DOHH2 (cell line): ENCODE results near the gene MR1.

Experiments
- H3F3A ChIP-seq: fragments of 200-600 bp; sonication (generic), shearing (Covaris generic); 2 replicates; pipeline ENCODE4 v1.6.0; 2016; ENCODE audit warnings: antibody characterized with exemption, mild to moderate bottlenecking; ENCODE audit not compliant: control insufficient read depth, insufficient read depth
- H3K27ac ChIP-seq: fragments of 200-600 bp; sonication (generic); 2 replicates; pipeline ENCODE4 v1.5.1; 2014; ENCODE audit warnings: low read depth, mild to moderate bottlenecking, low read length, moderate library complexity
- H3K27me3 ChIP-seq: fragments of 200-600 bp; sonication (generic); 2 replicates; pipeline ENCODE4 v1.6.1; 2014; ENCODE audit warnings: mild to moderate bottlenecking, low read length, mixed read lengths; ENCODE audit not compliant: control insufficient read depth
- H3K36me3 ChIP-seq: fragments of 200-600 bp; sonication (generic); 2 replicates; pipeline ENCODE4 v1.6.1; 2014; ENCODE audit warnings: mild to moderate bottlenecking, low read length, moderate library complexity, mixed read lengths; ENCODE audit not compliant: control insufficient read depth
- H3K4me1 ChIP-seq: fragments of 200-600 bp; sonication (generic); 2 replicates; pipeline ENCODE4 v1.6.1; 2014; ENCODE audit warnings: mild to moderate bottlenecking, low read length, mixed read lengths; ENCODE audit not compliant: control insufficient read depth
- H3K4me2 ChIP-seq: fragments of 200-600 bp; sonication (generic); 2 replicates; pipeline ENCODE4 v1.6.0; 2014; ENCODE audit warnings: mild to moderate bottlenecking, low read length, moderate library complexity
- H3K4me3 ChIP-seq: fragments of 200-600 bp; sonication (generic); 2 replicates; pipeline ENCODE4 v1.5.1; 2014; ENCODE audit warnings: mild to moderate bottlenecking, low read length, mixed read lengths
- H3K79me2 ChIP-seq: fragments of 200-600 bp; sonication (generic); 2 replicates; pipeline ENCODE4 v1.6.1; 2014; ENCODE audit warnings: mild to moderate bottlenecking, low read length, mixed read lengths; ENCODE audit not compliant: control insufficient read depth
- H3K9me2 ChIP-seq: fragments of 200-600 bp; sonication (generic); replicated peaks from 2 replicates; pipeline ENCODE4 v1.6.1; 2014; ENCODE audit warnings: mild to moderate bottlenecking, low read length, mixed read lengths; ENCODE audit not compliant: control insufficient read depth
- H3K9me3 ChIP-seq: fragments of 200-600 bp; sonication (generic); 2 replicates; pipeline ENCODE4 v1.6.1; 2014; ENCODE audit warnings: antibody characterized with exemption, low read length, mixed read lengths; ENCODE audit not compliant: control insufficient read depth, insufficient read depth
- H4K20me1 ChIP-seq: fragments of 200-600 bp; sonication (generic); 2 replicates; pipeline ENCODE4 v1.6.0; 2014; ENCODE audit warnings: low read depth, mild to moderate bottlenecking, antibody characterized with exemption, low read length, moderate library complexity; ENCODE audit not compliant: control insufficient read depth, insufficient read depth
- EZH2phosphoT487 ChIP-seq: fragments of 200-600 bp; sonication (generic); IDR thresholded peaks from 2 replicates; pipeline ENCODE4 v1.6.1; 2017; ENCODE audit warnings: borderline replicate concordance, mild to moderate bottlenecking, antibody characterized with exemption, low read length, moderate library complexity, mixed read lengths
- TF ChIP-seq, protein P1 (sequence below): fragments of 200-600 bp; sonication (generic); IDR thresholded peaks from one replicate; pipeline ENCODE4 v1.5.1; 2014; ENCODE audit warnings: antibody characterized with exemption, mild to moderate bottlenecking, low read depth, low read length; ENCODE audit not compliant: poor library complexity, severe bottlenecking

MR1 gene

GRCh38 chr1:181013144-181013543 lies 20.6 kb upstream of the MR1 start:
- no peak overlapping the region for H3K4me2 ChIP-seq
- H4K20me1 ChIP-seq: peaks cover 17% of the 10 kb centered on the region; the same call in 1 of the 2 replicates
- H3K9me2 ChIP-seq: no peaks in the 10 kb centered on the region
- H3K27ac ChIP-seq: no peak overlapping the region
- no peaks in the 10 kb centered on the region for H3F3A ChIP-seq
- peaks cover 14% of the 10 kb centered on the region for H3K4me1 ChIP-seq
- H3K36me3 ChIP-seq: no peaks in the 10 kb centered on the region
- H3K4me3 ChIP-seq: no peak overlapping the region
- TF ChIP-seq, protein P1, sequence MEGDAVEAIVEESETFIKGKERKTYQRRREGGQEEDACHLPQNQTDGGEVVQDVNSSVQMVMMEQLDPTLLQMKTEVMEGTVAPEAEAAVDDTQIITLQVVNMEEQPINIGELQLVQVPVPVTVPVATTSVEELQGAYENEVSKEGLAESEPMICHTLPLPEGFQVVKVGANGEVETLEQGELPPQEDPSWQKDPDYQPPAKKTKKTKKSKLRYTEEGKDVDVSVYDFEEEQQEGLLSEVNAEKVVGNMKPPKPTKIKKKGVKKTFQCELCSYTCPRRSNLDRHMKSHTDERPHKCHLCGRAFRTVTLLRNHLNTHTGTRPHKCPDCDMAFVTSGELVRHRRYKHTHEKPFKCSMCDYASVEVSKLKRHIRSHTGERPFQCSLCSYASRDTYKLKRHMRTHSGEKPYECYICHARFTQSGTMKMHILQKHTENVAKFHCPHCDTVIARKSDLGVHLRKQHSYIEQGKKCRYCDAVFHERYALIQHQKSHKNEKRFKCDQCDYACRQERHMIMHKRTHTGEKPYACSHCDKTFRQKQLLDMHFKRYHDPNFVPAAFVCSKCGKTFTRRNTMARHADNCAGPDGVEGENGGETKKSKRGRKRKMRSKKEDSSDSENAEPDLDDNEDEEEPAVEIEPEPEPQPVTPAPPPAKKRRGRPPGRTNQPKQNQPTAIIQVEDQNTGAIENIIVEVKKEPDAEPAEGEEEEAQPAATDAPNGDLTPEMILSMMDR: no peak
- no peak for TF ChIP-seq EZH2phosphoT487
- H3K27me3 ChIP-seq: no peaks in the 10 kb centered on the region
- H3K9me3 ChIP-seq: no peaks in the 10 kb centered on the region
- H3K79me2 ChIP-seq: peaks cover 94% of the 10 kb centered on the region

DNA sequence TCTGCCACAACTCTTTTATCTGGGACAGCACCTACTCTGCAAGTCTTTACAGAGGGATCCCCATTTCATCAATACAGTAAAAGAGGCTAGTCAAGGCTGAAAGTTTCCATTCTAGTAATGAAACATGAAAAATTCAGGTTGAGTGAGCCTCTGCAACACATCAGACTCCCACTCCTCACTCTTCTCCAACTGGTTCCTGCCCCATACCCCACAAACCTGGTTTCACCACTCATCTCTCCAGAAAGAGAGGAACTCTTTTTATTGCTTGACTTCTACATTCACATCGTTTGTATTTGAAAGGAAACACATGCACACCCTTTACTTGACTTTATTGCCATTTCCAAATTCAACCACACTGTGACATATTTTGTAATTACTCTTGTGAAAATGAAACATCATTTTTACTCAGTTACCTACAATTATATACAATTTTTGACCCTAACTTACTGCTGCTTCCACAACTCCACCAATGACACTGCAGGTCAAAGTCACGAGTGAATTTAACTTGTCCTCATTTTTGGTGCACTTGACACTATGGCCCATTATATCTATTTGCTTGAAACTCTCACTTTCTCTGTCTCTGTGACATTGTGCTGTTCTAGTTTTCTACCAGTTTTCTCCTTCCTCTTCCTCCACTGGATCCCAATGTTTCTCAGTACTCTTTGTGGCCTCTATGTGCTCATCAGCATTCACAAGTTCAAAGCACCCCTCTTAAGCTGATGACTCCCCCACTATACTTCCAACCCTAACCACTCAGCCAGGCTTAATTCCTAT lies 19.1 kb upstream of the MR1 start:
- H3F3A ChIP-seq: no peaks in the 10 kb centered on the region
- peaks cover 25% of the 10 kb centered on the region for H3K4me1 ChIP-seq
- H3K79me2 ChIP-seq: peaks cover 96% of the 10 kb centered on the region
- H3K27me3 ChIP-seq: no peaks in the 10 kb centered on the region
- no peak overlapping the region for H3K27ac ChIP-seq
- TF ChIP-seq EZH2phosphoT487: no peak
- TF ChIP-seq, protein P1: no peak
- no peaks in the 10 kb centered on the region for H3K9me2 ChIP-seq
- no peaks in the 10 kb centered on the region for H3K9me3 ChIP-seq
- H3K4me3 ChIP-seq: no peak overlapping the region
- H3K36me3 ChIP-seq: peaks cover 4% of the 10 kb centered on the region; the same call in 1 of the 2 replicates
- 0 out of 2 replicates have a peak overlapping the region, but pooled peaks have one; percentile 7 for H3K4me2 ChIP-seq
- H4K20me1 ChIP-seq: peaks cover 15% of the 10 kb centered on the region; the same call in 1 of the 2 replicates

- TF ChIP-seq, protein P1: no peak
- TF ChIP-seq EZH2phosphoT487: no peak
- Histone ChIP-seq H3K9me3 (no peaks in the 10 kb centered on the region), H3F3A (no peaks in the 10 kb centered on the region), H3K27ac (no peak overlapping the region), H3K4me3 (no peak overlapping the region), H3K27me3 (no peaks in the 10 kb centered on the region), H3K36me3 (peaks cover 4% of the 10 kb centered on the region; the same call in 1 of the 2 replicates), H3K4me1 (peaks cover 29% of the 10 kb centered on the region), H3K79me2 (peaks cover 97% of the 10 kb centered on the region), H4K20me1 (peaks cover 15% of the 10 kb centered on the region; the same call in 1 of the 2 replicates), H3K4me2 (peak overlapping the region; percentile 7; the same call in 1 of the 2 replicates), H3K9me2 (no peaks in the 10 kb centered on the region)
These were observed 18.6 kb upstream of the MR1 start for GRCh38 chr1:181015251-181015615.
